ENCODE data around the gene MYL6. TPM values are rescaled to one million over a fixed set of nuclear protein-coding genes. Genes with fewer than 3 reads are reported as not detected.
A peak's percentile ranks its signal among the peaks of the same experiment; 100 is the strongest.

Gene MYL6
- total and polyA plus RNA-seq, 9 of the 15 experiments (the other 6 are each of a cell fraction or from before 2014, with no cell fraction given), result 557 to 1,664 (median 958) TPM

- TF ChIP-seq MIER1 (IDR thresholded peaks at IDR 0.05; ENCODE audit: low read depth) (no peak), RNF2 (IDR thresholded peaks at IDR 0.05) (no peak), SRF (CRISPR knock-in tag; IDR thresholded peaks at IDR 0.05) (no peak; a peak in 1 of 4 replicates), ZNF224 (CRISPR knock-in tag; IDR thresholded peaks at IDR 0.05) (no peak), RBM39 (optimal IDR thresholded peaks at IDR 0.05; ENCODE audit: low read depth, low read length) (no peak), KAT8 (IDR thresholded peaks at IDR 0.05; ENCODE audit: low read depth) (no peak), ZNF444 (CRISPR knock-in tag; IDR thresholded peaks at IDR 0.05) (no peak), EZH2 (IDR thresholded peaks at IDR 0.05; ENCODE audit: borderline replicate concordance, low read depth, low read length) (no peak), MTA2 (IDR thresholded peaks at IDR 0.05; ENCODE audit: low read depth) (no peak), HMGXB4 (CRISPR knock-in tag; IDR thresholded peaks at IDR 0.05) (no peak), GABPA (tag; conservative IDR thresholded peaks at IDR 0.05; ENCODE audit: low read depth) (peak; percentile 94), BRCA1 (IDR thresholded peaks at IDR 0.05) (no peak), BRCA1 (CRISPR knock-in tag; IDR thresholded peaks at IDR 0.05) (no peak), NR2F6 (CRISPR knock-in tag; IDR thresholded peaks at IDR 0.05) (no peak), ZNF77 (CRISPR knock-in tag; IDR thresholded peaks at IDR 0.05) (no peak), ZFP1 (CRISPR knock-in tag; IDR thresholded peaks at IDR 0.05) (no peak), ZNF263 (CRISPR knock-in tag; IDR thresholded peaks at IDR 0.05; ENCODE audit: borderline replicate concordance) (no peak)
- TF ChIP-seq, protein P1, sequence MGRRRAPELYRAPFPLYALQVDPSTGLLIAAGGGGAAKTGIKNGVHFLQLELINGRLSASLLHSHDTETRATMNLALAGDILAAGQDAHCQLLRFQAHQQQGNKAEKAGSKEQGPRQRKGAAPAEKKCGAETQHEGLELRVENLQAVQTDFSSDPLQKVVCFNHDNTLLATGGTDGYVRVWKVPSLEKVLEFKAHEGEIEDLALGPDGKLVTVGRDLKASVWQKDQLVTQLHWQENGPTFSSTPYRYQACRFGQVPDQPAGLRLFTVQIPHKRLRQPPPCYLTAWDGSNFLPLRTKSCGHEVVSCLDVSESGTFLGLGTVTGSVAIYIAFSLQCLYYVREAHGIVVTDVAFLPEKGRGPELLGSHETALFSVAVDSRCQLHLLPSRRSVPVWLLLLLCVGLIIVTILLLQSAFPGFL (CRISPR knock-in tag; IDR thresholded peaks at IDR 0.05), result no peak
- TF ChIP-seq, protein P2, sequence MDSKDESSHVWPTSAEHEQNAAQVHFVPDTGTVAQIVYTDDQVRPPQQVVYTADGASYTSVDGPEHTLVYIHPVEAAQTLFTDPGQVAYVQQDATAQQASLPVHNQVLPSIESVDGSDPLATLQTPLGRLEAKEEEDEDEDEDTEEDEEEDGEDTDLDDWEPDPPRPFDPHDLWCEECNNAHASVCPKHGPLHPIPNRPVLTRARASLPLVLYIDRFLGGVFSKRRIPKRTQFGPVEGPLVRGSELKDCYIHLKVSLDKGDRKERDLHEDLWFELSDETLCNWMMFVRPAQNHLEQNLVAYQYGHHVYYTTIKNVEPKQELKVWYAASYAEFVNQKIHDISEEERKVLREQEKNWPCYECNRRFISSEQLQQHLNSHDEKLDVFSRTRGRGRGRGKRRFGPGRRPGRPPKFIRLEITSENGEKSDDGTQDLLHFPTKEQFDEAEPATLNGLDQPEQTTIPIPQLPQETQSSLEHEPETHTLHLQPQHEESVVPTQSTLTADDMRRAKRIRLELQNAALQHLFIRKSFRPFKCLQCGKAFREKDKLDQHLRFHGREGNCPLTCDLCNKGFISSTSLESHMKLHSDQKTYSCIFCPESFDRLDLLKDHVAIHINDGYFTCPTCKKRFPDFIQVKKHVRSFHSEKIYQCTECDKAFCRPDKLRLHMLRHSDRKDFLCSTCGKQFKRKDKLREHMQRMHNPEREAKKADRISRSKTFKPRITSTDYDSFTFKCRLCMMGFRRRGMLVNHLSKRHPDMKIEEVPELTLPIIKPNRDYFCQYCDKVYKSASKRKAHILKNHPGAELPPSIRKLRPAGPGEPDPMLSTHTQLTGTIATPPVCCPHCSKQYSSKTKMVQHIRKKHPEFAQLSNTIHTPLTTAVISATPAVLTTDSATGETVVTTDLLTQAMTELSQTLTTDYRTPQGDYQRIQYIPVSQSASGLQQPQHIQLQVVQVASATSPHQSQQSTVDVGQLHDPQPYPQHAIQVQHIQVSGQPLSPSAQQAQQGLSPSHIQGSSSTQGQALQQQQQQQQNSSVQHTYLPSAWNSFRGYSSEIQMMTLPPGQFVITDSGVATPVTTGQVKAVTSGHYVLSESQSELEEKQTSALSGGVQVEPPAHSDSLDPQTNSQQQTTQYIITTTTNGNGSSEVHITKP (IDR thresholded peaks at IDR 0.05; ENCODE audit: partially characterized antibody), result no peak
Observed at GRCh38 chr12:56152132-56152755, 5.9 kb upstream of the MYL6 start, which contains the start of gene MYL6B (continued).

Data from K562 (cell line).